ENCODE measurements around the gene HEMGN. TPM values are rescaled to one million over a fixed set of nuclear protein-coding genes. Genes with fewer than 3 reads are reported as not detected.

Gene HEMGN
- total and polyA plus RNA-seq, 2 of the 8 experiments (the other 6 are each of a cell fraction or from before 2014, with no cell fraction given): not detected

- Histone ChIP-seq H3K4me2 (ENCODE audit: insufficient read depth in 1 of 2, low read depth in 2 of 2, low read length in 2 of 2) (no peak overlapping the region), H3K36me3 (ENCODE audit: control insufficient read depth in 2 of 4, insufficient read depth in 4 of 4, low read length in 3 of 4) (no peaks in the 10 kb centered on the region), H3K79me2 (ENCODE audit: control insufficient read depth in 1 of 2, insufficient read depth in 2 of 2, low read length in 2 of 2) (no peaks in the 10 kb centered on the region), H3K23me2 (ENCODE audit: low read depth, low read length) (no peaks in the 10 kb centered on the region), H3K27ac (ENCODE audit: low read depth, low read length) (no peak overlapping the region), H3K4me1 (replicated peaks in 1 of 4; ENCODE audit: control insufficient read depth in 3 of 4, insufficient read depth in 4 of 4, low read length in 3 of 4) (no peaks in the 10 kb centered on the region), H2BK15ac (ENCODE audit: low read length) (no peak overlapping the region), H3K4me3 (ENCODE audit: extremely low read depth in 1 of 4, insufficient read depth in 2 of 4, low read depth in 3 of 4, low read length in 4 of 4) (no peak overlapping the region), H2AK5ac (ENCODE audit: low read depth, low read length) (no peak overlapping the region), H4K91ac (replicated peaks; ENCODE audit: insufficient read length, low read length) (no peak overlapping the region), H4K5ac (ENCODE audit: insufficient read length, low read depth, low read length) (no peak overlapping the region), H3K9me3 (ENCODE audit: insufficient read depth in 2 of 2, low read depth in 1 of 2, low read length in 1 of 2) (no peaks in the 10 kb centered on the region), H3K27me3 (replicated peaks in 1 of 4; ENCODE audit: control insufficient read depth in 3 of 4, extremely low read depth in 1 of 4, insufficient read depth in 3 of 4, low read length in 3 of 4) (peaks cover 0 to 24% (median 7%) of the 10 kb centered on the region in 4 experiments; a peak in 5 of 7 replicates), H3K23ac (ENCODE audit: insufficient read length) (no peak overlapping the region), H3K79me1 (ENCODE audit: low read depth, low read length) (no peaks in the 10 kb centered on the region), H4K20me1 (replicated peaks in 1 of 2; ENCODE audit: control insufficient read depth in 1 of 2, insufficient read depth in 2 of 2, low read length in 2 of 2) (no peaks in the 10 kb centered on the region), H3K9ac (replicated peaks in 1 of 4; ENCODE audit: extremely low read depth in 1 of 4, low read depth in 3 of 4, low read length in 3 of 4) (no peak overlapping the region), H2BK120ac (replicated peaks; ENCODE audit: low read depth, low read length) (no peak overlapping the region), H4K8ac (ENCODE audit: extremely low read depth, insufficient read depth, low read length) (no peak overlapping the region), H3K18ac (ENCODE audit: extremely low read depth, low read length) (no peak overlapping the region), H2BK20ac (ENCODE audit: low read length) (no peak overlapping the region), H3K56ac (replicated peaks; ENCODE audit: insufficient read length, low read depth, low read length) (no peak overlapping the region), H3K4ac (replicated peaks; ENCODE audit: insufficient read length, low read depth, low read length) (no peak overlapping the region), H2BK5ac (ENCODE audit: low read depth, low read length) (no peak overlapping the region), H3K14ac (ENCODE audit: insufficient read length) (no peak overlapping the region), H2BK12ac (ENCODE audit: low read depth, low read length) (no peak overlapping the region), H2AFZ (ENCODE audit: low read length) (no peak overlapping the region)
- CTCF ChIA-PET (ENCODE audit: partially characterized antibody): interaction anchor here (1.0 to 3.7 kb wide), 3 partner anchors 9 to 21 kb away, joined by 4 to 14 read pairs (median 4); partner anchors contain the start of gene TRMO
- POLR2A ChIA-PET (ENCODE audit: partially characterized antibody): no interaction called here
- TF ChIP-seq BCL11A (IDR thresholded peaks at IDR 0.05; ENCODE audit: low read depth in 2 of 2, low read length in 2 of 2) (no peak), SUZ12 (IDR thresholded peaks at IDR 0.05; ENCODE audit: low read length) (no peak), CREB1 (IDR thresholded peaks at IDR 0.05) (no peak)
- FAIRE-seq: no peak
- no peak for DNase-seq (ENCODE audit: low read depth in 1 of 2, low spot score in 2 of 2)
Measured at GRCh38 chr9:97943308-97943855, 5.4 kb upstream of the HEMGN start.
